Measurements from ENCODE around the gene NCOA6. TPM values are rescaled to one million over a fixed set of nuclear protein-coding genes. Genes with fewer than 3 reads are reported as not detected.

Gene NCOA6
- 5.9 and 8.6 TPM in 2 replicates for total RNA-seq

GRCh38 chr20:34825530-34826362 lies at the start of gene NCOA6:
Gene NCOA6 (minus strand): TSS chr20:34825651. CDS start chr20:34782355, 43,296 bp downstream.

GRCh38 chr20:34872622-34873224 lies 47.3 kb upstream of the NCOA6 start, which contains the start of gene GGT7:
Gene GGT7 (minus strand): TSS chr20:34872856. CDS start chr20:34872815, 41 bp downstream.

GRCh38 chr20:34704177-34705007 lies 121.1 kb downstream of the NCOA6 start, which contains the start of gene TP53INP2:
Gene TP53INP2 (plus strand): TSS chr20:34704344. CDS start chr20:34708740, 4,396 bp downstream.

GRCh38 chr20:34676642-34677373 lies 148.6 kb downstream of the NCOA6 start, which contains the start of gene PIGU:
Gene PIGU (minus strand): TSS chr20:34677092. CDS start chr20:34677085, 7 bp downstream.

Other genes with a start within 250 kb of the NCOA6 start
- gene PIGU, start 148.6 kb downstream of the NCOA6 start, total RNA-seq: 17.9 and 19.4 TPM in 2 replicates
- gene TP53INP2, start 121.3 kb downstream of the NCOA6 start, total RNA-seq: 9.3 and 9.5 TPM in 2 replicates
- 0.53 and 0.84 TPM in 2 replicates for gene GGT7, start 47.2 kb upstream of the NCOA6 start, total RNA-seq
- 37.4 and 40.1 TPM in 2 replicates for gene ACSS2, start 51.0 kb upstream of the NCOA6 start, total RNA-seq
- gene GSS, start 130.2 kb upstream of the NCOA6 start, total RNA-seq: 90.5 and 103 TPM in 2 replicates
- not detected in 2 replicates for gene MYH7B, start 130.2 kb upstream of the NCOA6 start, total RNA-seq